ENCODE data around the gene ASTN1. TPM values are rescaled to one million over a fixed set of nuclear protein-coding genes. Genes with fewer than 3 reads are reported as not detected.

The ASTN1 gene
- not detected for total RNA-seq
- not detected for total RNA-seq (2013)

DNA sequence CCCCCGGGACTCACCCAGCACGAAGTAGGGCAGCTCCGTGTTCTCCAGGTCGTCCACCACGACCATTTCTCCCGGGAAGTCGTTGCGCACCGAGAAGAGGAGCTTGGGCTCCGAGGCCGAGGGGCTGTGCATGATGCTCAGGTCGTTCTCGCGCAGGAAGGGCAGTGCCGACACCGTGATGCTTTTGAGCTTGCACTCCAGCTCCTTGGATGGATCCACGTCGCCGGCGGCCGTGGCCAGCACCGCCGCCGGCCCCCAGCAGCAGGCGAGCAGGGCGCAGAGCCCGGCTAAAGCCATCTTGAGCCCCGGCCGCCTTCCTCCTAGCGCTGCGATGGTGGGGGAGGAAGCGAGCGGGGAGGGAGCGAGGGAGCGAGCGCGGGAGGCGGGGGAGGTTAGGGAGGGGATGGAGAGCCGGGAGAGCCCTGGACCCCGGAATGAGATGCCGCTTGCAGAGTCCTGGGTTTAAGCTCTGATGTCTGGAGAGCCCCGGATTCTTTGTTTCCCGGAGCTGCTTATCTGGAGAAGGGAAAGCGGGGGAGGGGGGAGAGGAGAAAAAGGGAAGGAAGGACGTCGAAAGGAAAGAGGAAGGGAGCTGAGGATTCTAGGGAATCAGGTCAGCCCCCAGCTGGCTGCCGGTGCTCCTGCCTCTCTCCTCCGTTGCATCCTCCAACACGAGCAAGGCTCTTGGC is at the start of gene ASTN1:
TSS of gene ASTN1 (minus strand) at position 333 of the 689 bp plus-strand sequence. CDS start at position 297, 36 bp downstream.
- DNase-seq (no peak), ATAC-seq (no peak)
- Mint-ChIP-seq H3K36me3 (peaks cover 11% of the 10 kb centered on the region), H3K4me1 (no peaks in the 10 kb centered on the region), H3K27ac (no peak within 1 kb of the TSS), H3K27me3 (ENCODE audit: low read depth in 2 of 2) (peaks cover 11 to 16% of the 10 kb centered on the region in 2 donors), H3K9me3 (peaks cover 2 to 8% of the 10 kb centered on the region in 2 donors), H3K4me3 (no peak within 1 kb of the TSS)
- H3K27me3 ChIP-seq (ENCODE audit: control insufficient read depth, insufficient read depth, low read length): peaks cover 10% of the 10 kb centered on the region
- intact Hi-C loops (cut with micrococcal nuclease): no loop called here
- no peaks in the 10 kb centered on the region for H3K36me3 ChIP-seq (ENCODE audit: control insufficient read depth, insufficient read depth, low read length)
- no peak within 1 kb of the TSS for H3K4me3 ChIP-seq (ENCODE audit: low read length)
- H3K4me1 ChIP-seq (ENCODE audit: control insufficient read depth, insufficient read depth, low read length): no peaks in the 10 kb centered on the region
- 3% methylated on average over 49 of the region's 49 CpGs for WGBS (ENCODE audit: insufficient coverage)
- H3K9me3 ChIP-seq (ENCODE audit: control insufficient read depth, insufficient read depth, low read length): no peaks in the 10 kb centered on the region
- TF ChIP-seq, protein P1, sequence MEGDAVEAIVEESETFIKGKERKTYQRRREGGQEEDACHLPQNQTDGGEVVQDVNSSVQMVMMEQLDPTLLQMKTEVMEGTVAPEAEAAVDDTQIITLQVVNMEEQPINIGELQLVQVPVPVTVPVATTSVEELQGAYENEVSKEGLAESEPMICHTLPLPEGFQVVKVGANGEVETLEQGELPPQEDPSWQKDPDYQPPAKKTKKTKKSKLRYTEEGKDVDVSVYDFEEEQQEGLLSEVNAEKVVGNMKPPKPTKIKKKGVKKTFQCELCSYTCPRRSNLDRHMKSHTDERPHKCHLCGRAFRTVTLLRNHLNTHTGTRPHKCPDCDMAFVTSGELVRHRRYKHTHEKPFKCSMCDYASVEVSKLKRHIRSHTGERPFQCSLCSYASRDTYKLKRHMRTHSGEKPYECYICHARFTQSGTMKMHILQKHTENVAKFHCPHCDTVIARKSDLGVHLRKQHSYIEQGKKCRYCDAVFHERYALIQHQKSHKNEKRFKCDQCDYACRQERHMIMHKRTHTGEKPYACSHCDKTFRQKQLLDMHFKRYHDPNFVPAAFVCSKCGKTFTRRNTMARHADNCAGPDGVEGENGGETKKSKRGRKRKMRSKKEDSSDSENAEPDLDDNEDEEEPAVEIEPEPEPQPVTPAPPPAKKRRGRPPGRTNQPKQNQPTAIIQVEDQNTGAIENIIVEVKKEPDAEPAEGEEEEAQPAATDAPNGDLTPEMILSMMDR (IDR thresholded peaks at IDR 0.05): no peak
- no peak within 1 kb of the TSS for H3K27ac ChIP-seq (ENCODE audit: low read length)

- no peaks in the 10 kb centered on the region for H3K9me3 ChIP-seq (ENCODE audit: control insufficient read depth, insufficient read depth, low read length)
- H3K27ac ChIP-seq (ENCODE audit: low read length): no peak overlapping the region
- H3K4me1 Mint-ChIP-seq: no peaks in the 10 kb centered on the region
- no peak overlapping the region for H3K27ac Mint-ChIP-seq
- peaks cover 5% of the 10 kb centered on the region in 2 donors for H3K9me3 Mint-ChIP-seq
- H3K27me3 ChIP-seq (ENCODE audit: control insufficient read depth, insufficient read depth, low read length): no peaks in the 10 kb centered on the region
- H3K4me3 ChIP-seq (ENCODE audit: low read length): no peak overlapping the region
- ATAC-seq (no peak), DNase-seq (no peak)
- TF ChIP-seq, protein P1 (IDR thresholded peaks at IDR 0.05): no peak
- H3K4me1 ChIP-seq (ENCODE audit: control insufficient read depth, insufficient read depth, low read length): no peaks in the 10 kb centered on the region
- H3K36me3 Mint-ChIP-seq: no peaks in the 10 kb centered on the region
- WGBS (ENCODE audit: insufficient coverage): 66% methylated on average over 4 of the region's 4 CpGs
- no peak overlapping the region for H3K4me3 Mint-ChIP-seq
- H3K36me3 ChIP-seq (ENCODE audit: control insufficient read depth, insufficient read depth, low read length): no peaks in the 10 kb centered on the region
- no peaks in the 10 kb centered on the region for H3K27me3 Mint-ChIP-seq (ENCODE audit: low read depth in 2 of 2)
- intact Hi-C loops (cut with micrococcal nuclease): no loop called here
Measured at GRCh38 chr1:177211231-177211630, 46.7 kb upstream of the ASTN1 start.

DNA sequence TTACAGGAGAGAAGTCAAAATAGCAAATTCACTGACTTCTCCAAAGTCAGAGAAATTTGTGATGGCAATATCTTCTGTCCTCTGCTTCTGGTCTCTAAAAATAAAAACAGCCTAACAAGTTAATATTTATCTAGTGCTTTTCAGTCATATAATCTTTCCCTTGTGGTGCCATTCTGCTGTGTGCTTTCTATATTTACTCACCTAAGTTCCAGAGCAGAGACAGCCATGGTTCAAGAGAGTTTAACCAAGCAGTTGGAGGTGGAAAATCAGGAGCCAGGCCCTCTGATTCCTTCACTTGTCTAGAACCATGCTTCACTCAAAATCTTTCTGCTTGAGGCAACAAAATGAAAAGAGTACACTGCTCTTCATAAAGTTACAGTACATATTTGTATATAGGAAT is 45.6 kb upstream of the ASTN1 start:
- Histone ChIP-seq H3K4me1 (ENCODE audit: control insufficient read depth, insufficient read depth, low read length) (no peaks in the 10 kb centered on the region), H3K36me3 (ENCODE audit: control insufficient read depth, insufficient read depth, low read length) (no peaks in the 10 kb centered on the region), H3K4me3 (ENCODE audit: low read length) (no peak overlapping the region), H3K27ac (ENCODE audit: low read length) (no peak overlapping the region), H3K27me3 (ENCODE audit: control insufficient read depth, insufficient read depth, low read length) (no peaks in the 10 kb centered on the region), H3K9me3 (ENCODE audit: control insufficient read depth, insufficient read depth, low read length) (no peaks in the 10 kb centered on the region)
- Mint-ChIP-seq H3K27ac (no peak overlapping the region), H3K9me3 (peaks cover 2% of the 10 kb centered on the region in 2 donors), H3K4me3 (no peak overlapping the region), H3K4me1 (no peaks in the 10 kb centered on the region), H3K36me3 (no peaks in the 10 kb centered on the region), H3K27me3 (ENCODE audit: low read depth in 2 of 2) (no peaks in the 10 kb centered on the region)
- intact Hi-C loops (cut with micrococcal nuclease): no loop called here
- ATAC-seq (no peak), DNase-seq (no peak)
- TF ChIP-seq, protein P1 (IDR thresholded peaks at IDR 0.05): no peak

DNA sequence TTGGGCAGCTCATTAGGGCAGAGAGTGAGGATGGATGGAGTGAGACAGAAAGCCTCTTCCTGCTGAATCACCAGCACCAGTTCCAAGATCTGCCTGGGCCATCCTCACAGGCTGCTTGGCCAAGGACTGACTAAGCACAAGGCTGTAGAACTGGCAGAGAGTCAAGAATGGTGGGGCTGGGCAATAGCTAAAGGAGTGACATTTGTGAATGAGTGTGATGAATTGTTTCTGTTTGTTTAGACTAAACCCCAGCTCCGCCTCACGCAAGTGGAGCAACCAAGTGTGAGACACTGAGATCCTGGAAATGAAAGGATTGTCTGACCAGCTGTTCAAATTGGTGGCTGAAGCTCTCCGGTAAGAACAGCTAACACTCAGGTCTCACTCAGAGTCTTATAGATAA is 44.8 kb upstream of the ASTN1 start:
- Mint-ChIP-seq H3K36me3 (no peaks in the 10 kb centered on the region), H3K4me3 (no peak overlapping the region), H3K9me3 (peaks cover 0 to 2% of the 10 kb centered on the region in 2 donors), H3K4me1 (no peaks in the 10 kb centered on the region), H3K27ac (no peak overlapping the region), H3K27me3 (ENCODE audit: low read depth in 2 of 2) (no peaks in the 10 kb centered on the region)
- H3K27me3 ChIP-seq (ENCODE audit: control insufficient read depth, insufficient read depth, low read length): no peaks in the 10 kb centered on the region
- ATAC-seq: no peak
- 85% methylated on average over 3 of the region's 3 CpGs for WGBS (ENCODE audit: insufficient coverage)
- H3K4me3 ChIP-seq (ENCODE audit: low read length): no peak overlapping the region
- TF ChIP-seq, protein P1 (IDR thresholded peaks at IDR 0.05): no peak
- H3K36me3 ChIP-seq (ENCODE audit: control insufficient read depth, insufficient read depth, low read length): no peaks in the 10 kb centered on the region
- no peaks in the 10 kb centered on the region for H3K9me3 ChIP-seq (ENCODE audit: control insufficient read depth, insufficient read depth, low read length)
- intact Hi-C loops (cut with micrococcal nuclease): no loop called here
- no peaks in the 10 kb centered on the region for H3K4me1 ChIP-seq (ENCODE audit: control insufficient read depth, insufficient read depth, low read length)
- H3K27ac ChIP-seq (ENCODE audit: low read length): no peak overlapping the region
- DNase-seq: no peak

Measured in natural killer cell (primary cell).